Endodermal cell (in vitro differentiated cells): ENCODE results near the gene AFAP1L2. TPM values are rescaled to one million over a fixed set of nuclear protein-coding genes. Genes with fewer than 3 reads are reported as not detected.

Source experiments
- DNase-seq: peaks from one replicate; pipeline ENCODE4 v3.0.0-alpha.2; 2017
- H3K27ac ChIP-seq: 2 replicates; pipeline ENCODE4 v1.5.1; 2013; ENCODE audit warnings: mild to moderate bottlenecking, low read depth, low read length, moderate library complexity
- H3K27me3 ChIP-seq: 2 replicates; pipeline ENCODE4 v1.6.1; 2013; ENCODE audit warnings: mild to moderate bottlenecking, low read length, moderate library complexity; ENCODE audit not compliant: insufficient read depth, control insufficient read depth, poor library complexity, severe bottlenecking
- H3K36me3 ChIP-seq: 2 replicates; pipeline ENCODE4 v1.7.0; 2013; ENCODE audit warnings: mild to moderate bottlenecking, low read length, moderate library complexity; ENCODE audit not compliant: control insufficient read depth, insufficient read depth
- H3K4me1 ChIP-seq: one replicate; pipeline ENCODE4 v1.7.0; 2013; ENCODE audit warnings: low read length; ENCODE audit not compliant: control insufficient read depth, insufficient read depth
- H3K4me3 ChIP-seq: 2 replicates; pipeline ENCODE4 v1.5.1; 2013; ENCODE audit warnings: mild to moderate bottlenecking, low read length, moderate library complexity
- H3K9ac ChIP-seq: 2 replicates; pipeline ENCODE4 v1.6.1; 2013; ENCODE audit warnings: mild to moderate bottlenecking, low read length, moderate library complexity; ENCODE audit not compliant: poor library complexity, severe bottlenecking; ENCODE audit errors: extremely low read depth
- H3K9me3 ChIP-seq: 2 replicates; pipeline ENCODE4 v1.6.1; 2013; ENCODE audit warnings: mild to moderate bottlenecking, low read length, moderate library complexity; ENCODE audit not compliant: control insufficient read depth
- H3K27ac Mint-ChIP-seq: 2 replicates; pipeline ENCODE4 v1.8.0; 2020; ENCODE audit warnings: mixed read lengths
- H3K27me3 Mint-ChIP-seq: 2 replicates; pipeline ENCODE4 v1.8.0; 2021; ENCODE audit warnings: mild to moderate bottlenecking, mixed read lengths; ENCODE audit not compliant: insufficient read depth
- H3K36me3 Mint-ChIP-seq: 2 replicates; pipeline ENCODE4 v1.8.0; 2020; ENCODE audit warnings: low read depth, mixed read lengths
- H3K4me1 Mint-ChIP-seq: 2 replicates; pipeline ENCODE4 v1.8.0; 2020; ENCODE audit warnings: mixed read lengths
- H3K4me3 Mint-ChIP-seq: 2 replicates; pipeline ENCODE4 v1.8.0; 2020; ENCODE audit warnings: mild to moderate bottlenecking, moderate library complexity, mixed read lengths
- H3K9me3 Mint-ChIP-seq: 2 replicates; pipeline ENCODE4 v1.8.0; 2020; ENCODE audit warnings: mild to moderate bottlenecking, mixed read lengths
- CTCF ChIP-seq: fragments of 200-600 bp; sonication (generic); conservative IDR thresholded peaks from 2 replicates; pipeline ENCODE4 v1.5.0; 2021; ENCODE audit warnings: antibody characterized with exemption, mild to moderate bottlenecking
- WGBS, 2 experiments: methylation state at CpG; one replicate each; pipeline versions ENCODE4 v1.1.5 to v1.1.7; 2013; ENCODE audit warnings: missing lambda C conversion rate in 2 of 2, mixed read lengths in 1 of 2; ENCODE audit not compliant: insufficient coverage in 1 of 2, insufficient read length in 1 of 2; 5-methylcytosine and 5-hydroxymethylcytosine counted together
- total RNA-seq, 2 donors: library from RNA; stranded (reverse); fragmentation: NEBNext Ultra II Directional in 1 of 2; extraction: Animal tissue kit (Norgen Biotek cat#: 25700) in 1 of 2; gene quantifications; 2 replicates in 1 of 2; 3 replicates in 1 of 2; pipeline ENCODE4 v1.2.1, GENCODE V29; 2021

The AFAP1L2 gene
- total RNA-seq, 2 donors from 2014 or later, result 1.5 to 2.2 TPM

- H3K27me3 Mint-ChIP-seq, result peaks cover 4% of the 10 kb centered on the region
- no peak overlapping the region for H3K4me3 Mint-ChIP-seq
- no peaks in the 10 kb centered on the region for H3K4me1 ChIP-seq
- H3K4me3 ChIP-seq, result no peak overlapping the region
- H3K27me3 ChIP-seq, result peaks cover 5% of the 10 kb centered on the region
- H3K36me3 ChIP-seq, result no peaks in the 10 kb centered on the region
- H3K9me3 ChIP-seq, result no peaks in the 10 kb centered on the region
- H3K9me3 Mint-ChIP-seq, result no peaks in the 10 kb centered on the region
- no peak for DNase-seq
- no peaks in the 10 kb centered on the region for H3K36me3 Mint-ChIP-seq
- no peaks in the 10 kb centered on the region for H3K4me1 Mint-ChIP-seq
- H3K27ac ChIP-seq, result no peak overlapping the region
- TF ChIP-seq CTCF, result no peak
- no peak overlapping the region for H3K27ac Mint-ChIP-seq
- H3K9ac ChIP-seq, result no peak overlapping the region
- 89 to 100% methylated on average over 3 to 5 of the region's 5 CpGs for WGBS, 2 experiments
These were observed 19.7 kb downstream of the AFAP1L2 start for GRCh38 chr10:114384601-114385000.

- no peak for DNase-seq
- WGBS, 2 experiments, result 95 to 100% methylated on average over 7 to 9 of the region's 9 CpGs
- no peaks in the 10 kb centered on the region for H3K9me3 Mint-ChIP-seq
- Histone ChIP-seq H3K9me3 (no peaks in the 10 kb centered on the region), H3K4me1 (no peaks in the 10 kb centered on the region), H3K9ac (no peak overlapping the region), H3K36me3 (no peaks in the 10 kb centered on the region), H3K27me3 (peaks cover 6% of the 10 kb centered on the region), H3K27ac (no peak overlapping the region), H3K4me3 (no peak overlapping the region)
- H3K4me1 Mint-ChIP-seq, result no peaks in the 10 kb centered on the region
- TF ChIP-seq CTCF, result no peak
- H3K27ac Mint-ChIP-seq, result no peak overlapping the region
- no peak overlapping the region for H3K4me3 Mint-ChIP-seq
- no peaks in the 10 kb centered on the region for H3K36me3 Mint-ChIP-seq
- peaks cover 4% of the 10 kb centered on the region for H3K27me3 Mint-ChIP-seq
These were observed 20.1 kb downstream of the AFAP1L2 start for GRCh38 chr10:114384181-114384580.

- H3K4me1 Mint-ChIP-seq, result no peaks in the 10 kb centered on the region
- H3K4me3 ChIP-seq, result no peak overlapping the region
- TF ChIP-seq CTCF, result no peak
These were observed 23.5 kb downstream of the AFAP1L2 start for GRCh38 chr10:114380797-114381196.

More at GRCh38 chr10:114380797-114381196, 23.5 kb downstream of the AFAP1L2 start:
- 88% methylated on average over 5 of the region's 5 CpGs; no CpG with 5 or more reads in 1 of the 2 experiments for WGBS, 2 experiments
- Mint-ChIP-seq H3K27ac (no peak overlapping the region), H3K4me3 (no peak overlapping the region), H3K9me3 (no peaks in the 10 kb centered on the region), H3K27me3 (peaks cover 2% of the 10 kb centered on the region), H3K36me3 (no peaks in the 10 kb centered on the region)
- DNase-seq, result no peak
- Histone ChIP-seq H3K27ac (no peak overlapping the region), H3K4me1 (no peaks in the 10 kb centered on the region), H3K9me3 (no peaks in the 10 kb centered on the region), H3K27me3 (peaks cover 6% of the 10 kb centered on the region), H3K9ac (no peak overlapping the region), H3K36me3 (no peaks in the 10 kb centered on the region)
